Esophagus squamous epithelium (tissue), 4 donors: Measurements from ENCODE around the gene MPEG1.

Source experiments
- CTCF ChIP-seq, 6 experiments: fragments of 450-650 bp in 4 of 6; fragments of 200-600 bp in 2 of 6; sonication (generic) in 2 of 6; IDR thresholded peaks; one replicate each; pipeline ENCODE4 v1.5.1; 2016 to 2019; ENCODE audit warnings: antibody characterized with exemption in 6 of 6, mild to moderate bottlenecking in 4 of 6, moderate library complexity in 4 of 6
- POLR2A ChIP-seq, 4 donors: fragments of 450-650 bp; IDR thresholded peaks; one replicate each; pipeline ENCODE4 v1.6.1; 2017; ENCODE audit warnings: antibody characterized with exemption in 4 of 4, mild to moderate bottlenecking in 4 of 4, moderate library complexity in 3 of 4

GRCh38 chr11:59179121-59179520 is 33.6 kb downstream of the MPEG1 start:
- TF ChIP-seq CTCF (IDR thresholded peaks at IDR 0.05), result no peak
- TF ChIP-seq POLR2A (IDR thresholded peaks at IDR 0.05), result no peak
